HEK293 (cell line): ENCODE measurements around the gene CCL14.

ENCODE experiments used
- CTCF ChIA-PET: fragments of 350-600 bp; formaldehyde crosslinking; extraction: SDS; loops from one replicate; lab custom pipeline; 2021; ENCODE audit warnings: antibody characterized with exemption; lab: Yijun Ruan, JAX
- POLR2A ChIA-PET: fragments of 300-600 bp; formaldehyde crosslinking; extraction: SDS; loops from one replicate; lab custom pipeline; 2020; ENCODE audit warnings: antibody characterized with exemption, inconsistent platforms; lab: Yijun Ruan, JAX
- H3K27ac ChIP-seq: fragments of 200-500 bp; sonication (Bioruptor generic); 2 replicates; pipeline ENCODE4 v1.5.1; 2014; ENCODE audit warnings: low read depth, low read length, control low read depth, inconsistent platforms; ENCODE audit errors: extremely low read depth
- H3K36me3 ChIP-seq, 2 experiments: fragments of 200-500 bp in 1 of 2; sonication (Bioruptor generic) in 1 of 2; 1 replicate in 1 of 2; 2 replicates in 1 of 2; pipeline ENCODE4 v1.5.1; 2014 to 2017; ENCODE audit warnings: inconsistent platforms in 2 of 2, low read length in 2 of 2; ENCODE audit not compliant: control insufficient read depth in 2 of 2, insufficient read depth in 1 of 2
- H3K4me1 ChIP-seq: fragments of 200-500 bp; sonication (Bioruptor generic); 2 replicates; pipeline ENCODE4 v1.5.1; 2014; ENCODE audit warnings: mild to moderate bottlenecking, low read length, inconsistent platforms; ENCODE audit not compliant: control insufficient read depth, insufficient read depth
- H3K4me3 ChIP-seq: 2 replicates; pipeline ENCODE4 v1.5.1; 2011; ENCODE audit warnings: low read depth, mild to moderate bottlenecking, control low read depth, low read length, moderate library complexity
- H3K9me3 ChIP-seq: fragments of 200-500 bp; sonication (Bioruptor generic); 2 replicates; pipeline ENCODE4 v1.5.1; 2014; ENCODE audit warnings: low read depth, low read length, inconsistent platforms; ENCODE audit not compliant: control insufficient read depth, insufficient read depth
- HOXD13 ChIP-seq: sonication (generic); formaldehyde crosslinking; IDR thresholded peaks from 2 replicates; pipeline ENCODE4 v1.8.0; 2022; ENCODE audit warnings: missing genetic modification reagents, borderline replicate concordance
- MEIS1 ChIP-seq: sonication (generic); formaldehyde crosslinking; IDR thresholded peaks from 2 replicates; pipeline ENCODE4 v1.8.1; 2022; ENCODE audit warnings: missing genetic modification reagents, mild to moderate bottlenecking, borderline replicate concordance
- RBAK ChIP-seq: fragments of 450-650 bp; formaldehyde crosslinking; IDR thresholded peaks from 2 replicates; pipeline ENCODE4 v1.5.1; 2016; ENCODE audit warnings: missing biosample characterization, missing genetic modification characterization
- ZFP3 ChIP-seq: fragments of 450-650 bp; formaldehyde crosslinking; IDR thresholded peaks from 2 replicates; pipeline ENCODE4 v1.5.1; 2016; ENCODE audit warnings: low read depth, missing biosample characterization, missing genetic modification characterization
- ZNF132 ChIP-seq: fragments of 450-650 bp; formaldehyde crosslinking; IDR thresholded peaks from 2 replicates; pipeline ENCODE4 v1.5.1; 2017; ENCODE audit warnings: missing biosample characterization, missing genetic modification characterization, borderline replicate concordance
- ZNF416 ChIP-seq: fragments of 450-650 bp; formaldehyde crosslinking; IDR thresholded peaks from 2 replicates; pipeline ENCODE4 v1.5.1; 2016; ENCODE audit warnings: missing biosample characterization, missing genetic modification characterization
- ZNF621 ChIP-seq: fragments of 450-650 bp; formaldehyde crosslinking; IDR thresholded peaks from 2 replicates; pipeline ENCODE4 v1.5.1; 2017; ENCODE audit warnings: missing biosample characterization, missing genetic modification characterization
- ZNF623 ChIP-seq: fragments of 450-650 bp; formaldehyde crosslinking; IDR thresholded peaks from 2 replicates; pipeline ENCODE4 v1.5.1; 2016; ENCODE audit warnings: missing biosample characterization, missing genetic modification characterization
- ZNF664 ChIP-seq: fragments of 450-650 bp; formaldehyde crosslinking; IDR thresholded peaks from 2 replicates; pipeline ENCODE4 v1.5.1; 2016; ENCODE audit warnings: missing biosample characterization, missing genetic modification characterization
- ZNF792 ChIP-seq: fragments of 450-650 bp; formaldehyde crosslinking; IDR thresholded peaks from 2 replicates; pipeline ENCODE4 v1.5.1; 2016; ENCODE audit warnings: missing biosample characterization, missing genetic modification characterization
- ZSCAN23 ChIP-seq: fragments of 450-650 bp; formaldehyde crosslinking; IDR thresholded peaks from 2 replicates; pipeline ENCODE4 v1.5.1; 2016; ENCODE audit warnings: missing biosample characterization, missing genetic modification characterization
- TF ChIP-seq, protein P1 (sequence below): fragments of 450-650 bp; formaldehyde crosslinking; IDR thresholded peaks from 2 replicates; pipeline ENCODE4 v1.5.1; 2016; ENCODE audit warnings: missing biosample characterization, missing genetic modification characterization
- TF ChIP-seq, protein P2 (sequence below): fragments of 450-650 bp; IDR thresholded peaks from 2 replicates; pipeline ENCODE4 v1.5.1; 2018; ENCODE audit warnings: missing biosample characterization, mild to moderate bottlenecking, missing genetic modification characterization
- TF ChIP-seq, protein P3 (sequence below): fragments of 450-650 bp; formaldehyde crosslinking; optimal IDR thresholded peaks from 2 replicates; pipeline ENCODE3; 2016; ENCODE audit warnings: missing biosample characterization, mild to moderate bottlenecking, missing genetic modification characterization
- TF ChIP-seq, protein P4 (sequence below): fragments of 450-650 bp; formaldehyde crosslinking; IDR thresholded peaks from 2 replicates; pipeline ENCODE4 v1.5.1; 2017; ENCODE audit warnings: missing biosample characterization, missing genetic modification characterization
- TF ChIP-seq, protein P5 (sequence below): fragments of 450-650 bp; formaldehyde crosslinking; IDR thresholded peaks from 2 replicates; pipeline ENCODE4 v1.5.1; 2017; ENCODE audit warnings: missing biosample characterization, mild to moderate bottlenecking, missing genetic modification characterization, moderate library complexity
- TF ChIP-seq, protein P6 (sequence below): fragments of 450-650 bp; formaldehyde crosslinking; IDR thresholded peaks from 2 replicates; pipeline ENCODE4 v1.5.1; 2016; ENCODE audit warnings: missing biosample characterization, missing genetic modification characterization
- TF ChIP-seq, protein P7 (sequence below): fragments of 450-650 bp; formaldehyde crosslinking; IDR thresholded peaks from 2 replicates; pipeline ENCODE4 v1.5.1; 2016; ENCODE audit warnings: missing biosample characterization, missing genetic modification characterization, borderline replicate concordance

CCL14 gene

DNA sequence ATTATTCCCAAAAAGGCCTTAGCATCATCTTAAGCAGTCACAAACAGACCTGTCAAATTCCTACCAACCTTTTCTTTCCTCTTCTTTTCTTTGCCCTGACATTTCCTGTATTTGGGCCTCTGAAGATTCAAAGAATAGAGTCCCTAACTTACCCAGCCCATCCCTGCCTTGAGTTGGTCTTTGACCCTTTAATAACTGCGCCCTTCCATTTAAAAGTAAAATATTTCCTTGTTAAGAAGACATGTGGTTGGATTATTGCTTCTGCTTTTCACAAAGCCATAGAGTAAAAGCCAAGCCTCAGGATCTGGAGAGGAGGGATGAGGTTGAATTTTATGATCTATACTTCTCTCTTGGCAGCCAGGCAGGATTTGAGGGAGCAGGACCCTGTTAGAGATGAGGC, 44.4 kb upstream of the CCL14 start:
- no peak overlapping the region for H3K27ac ChIP-seq
- CTCF ChIA-PET: interaction anchor here (0.5 kb wide), 1 partner anchor 63 kb away, joined by 3 read pairs; no protein-coding TSS in a partner anchor
- POLR2A ChIA-PET: no interaction called here
- H3K4me3 ChIP-seq: no peak overlapping the region
- no peaks in the 10 kb centered on the region for H3K36me3 ChIP-seq
- no peak for TF ChIP-seq ZNF416
- TF ChIP-seq ZNF792 (tag by site-specific recombination): no peak
- no peak for TF ChIP-seq ZNF623 (tag by site-specific recombination)
- TF ChIP-seq ZFP3 (tag by site-specific recombination): no peak
- no peak for TF ChIP-seq RBAK (tag by site-specific recombination)
- TF ChIP-seq, protein P1, sequence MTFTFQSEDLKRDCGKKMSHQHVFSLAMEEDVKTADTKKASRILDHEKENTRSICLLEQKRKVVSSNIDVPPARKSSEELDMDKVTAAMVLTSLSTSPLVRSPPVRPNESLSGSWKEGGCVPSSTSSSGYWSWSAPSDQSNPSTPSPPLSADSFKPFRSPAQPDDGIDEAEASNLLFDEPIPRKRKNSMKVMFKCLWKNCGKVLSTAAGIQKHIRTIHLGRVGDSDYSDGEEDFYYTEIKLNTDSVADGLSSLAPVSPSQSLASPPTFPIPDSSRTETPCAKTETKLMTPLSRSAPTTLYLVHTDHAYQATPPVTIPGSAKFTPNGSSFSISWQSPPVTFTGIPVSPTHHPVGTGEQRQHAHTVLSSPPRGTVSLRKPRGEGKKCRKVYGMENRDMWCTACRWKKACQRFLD (tag by site-specific recombination): no peak
- TF ChIP-seq, protein P2, sequence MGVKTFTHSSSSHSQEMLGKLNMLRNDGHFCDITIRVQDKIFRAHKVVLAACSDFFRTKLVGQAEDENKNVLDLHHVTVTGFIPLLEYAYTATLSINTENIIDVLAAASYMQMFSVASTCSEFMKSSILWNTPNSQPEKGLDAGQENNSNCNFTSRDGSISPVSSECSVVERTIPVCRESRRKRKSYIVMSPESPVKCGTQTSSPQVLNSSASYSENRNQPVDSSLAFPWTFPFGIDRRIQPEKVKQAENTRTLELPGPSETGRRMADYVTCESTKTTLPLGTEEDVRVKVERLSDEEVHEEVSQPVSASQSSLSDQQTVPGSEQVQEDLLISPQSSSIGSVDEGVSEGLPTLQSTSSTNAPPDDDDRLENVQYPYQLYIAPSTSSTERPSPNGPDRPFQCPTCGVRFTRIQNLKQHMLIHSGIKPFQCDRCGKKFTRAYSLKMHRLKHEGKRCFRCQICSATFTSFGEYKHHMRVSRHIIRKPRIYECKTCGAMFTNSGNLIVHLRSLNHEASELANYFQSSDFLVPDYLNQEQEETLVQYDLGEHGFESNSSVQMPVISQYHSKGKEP: no peak
- H3K9me3 ChIP-seq: no peaks in the 10 kb centered on the region
- no peaks in the 10 kb centered on the region for H3K4me1 ChIP-seq

DNA sequence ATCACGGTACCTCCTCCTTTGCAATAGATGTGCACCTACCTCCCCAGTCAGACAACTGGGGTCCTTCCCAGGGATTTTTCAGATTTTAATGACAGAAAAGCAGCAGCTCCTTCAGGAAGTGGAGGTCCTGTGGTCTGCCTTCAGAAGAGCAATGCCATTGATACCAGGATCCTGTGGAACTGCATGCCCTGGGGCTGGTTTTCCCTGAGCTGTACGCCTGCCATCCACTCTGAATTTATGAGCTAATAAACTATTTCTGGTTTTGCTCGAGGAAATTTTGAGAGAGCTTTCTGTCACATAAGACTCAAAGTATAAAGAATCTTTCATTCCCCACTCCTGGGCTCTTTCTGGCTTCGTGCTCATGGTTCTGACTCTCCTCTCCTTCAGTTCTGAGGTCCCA, 41.2 kb upstream of the CCL14 start:
- Histone ChIP-seq H3K4me3 (no peak overlapping the region), H3K27ac (no peak overlapping the region), H3K9me3 (no peaks in the 10 kb centered on the region), H3K36me3 (no peaks in the 10 kb centered on the region), H3K4me1 (no peaks in the 10 kb centered on the region)
- POLR2A ChIA-PET: no interaction called here
- CTCF ChIA-PET: interaction anchor here (2.0 kb wide), 1 partner anchor 121 kb away, joined by 12 read pairs; no protein-coding TSS in a partner anchor
- TF ChIP-seq ZNF621 (tag by site-specific recombination): no peak
- TF ChIP-seq, protein P3, sequence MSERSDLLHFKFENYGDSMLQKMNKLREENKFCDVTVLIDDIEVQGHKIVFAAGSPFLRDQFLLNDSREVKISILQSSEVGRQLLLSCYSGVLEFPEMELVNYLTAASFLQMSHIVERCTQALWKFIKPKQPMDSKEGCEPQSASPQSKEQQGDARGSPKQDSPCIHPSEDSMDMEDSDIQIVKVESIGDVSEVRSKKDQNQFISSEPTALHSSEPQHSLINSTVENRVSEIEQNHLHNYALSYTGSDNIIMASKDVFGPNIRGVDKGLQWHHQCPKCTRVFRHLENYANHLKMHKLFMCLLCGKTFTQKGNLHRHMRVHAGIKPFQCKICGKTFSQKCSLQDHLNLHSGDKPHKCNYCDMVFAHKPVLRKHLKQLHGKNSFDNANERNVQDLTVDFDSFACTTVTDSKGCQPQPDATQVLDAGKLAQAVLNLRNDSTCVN (tag by site-specific recombination): no peak
- no peak for TF ChIP-seq ZNF132 (tag by site-specific recombination)
- TF ChIP-seq, protein P4, sequence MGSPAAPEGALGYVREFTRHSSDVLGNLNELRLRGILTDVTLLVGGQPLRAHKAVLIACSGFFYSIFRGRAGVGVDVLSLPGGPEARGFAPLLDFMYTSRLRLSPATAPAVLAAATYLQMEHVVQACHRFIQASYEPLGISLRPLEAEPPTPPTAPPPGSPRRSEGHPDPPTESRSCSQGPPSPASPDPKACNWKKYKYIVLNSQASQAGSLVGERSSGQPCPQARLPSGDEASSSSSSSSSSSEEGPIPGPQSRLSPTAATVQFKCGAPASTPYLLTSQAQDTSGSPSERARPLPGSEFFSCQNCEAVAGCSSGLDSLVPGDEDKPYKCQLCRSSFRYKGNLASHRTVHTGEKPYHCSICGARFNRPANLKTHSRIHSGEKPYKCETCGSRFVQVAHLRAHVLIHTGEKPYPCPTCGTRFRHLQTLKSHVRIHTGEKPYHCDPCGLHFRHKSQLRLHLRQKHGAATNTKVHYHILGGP (tag by site-specific recombination): no peak
- TF ChIP-seq, protein P5, sequence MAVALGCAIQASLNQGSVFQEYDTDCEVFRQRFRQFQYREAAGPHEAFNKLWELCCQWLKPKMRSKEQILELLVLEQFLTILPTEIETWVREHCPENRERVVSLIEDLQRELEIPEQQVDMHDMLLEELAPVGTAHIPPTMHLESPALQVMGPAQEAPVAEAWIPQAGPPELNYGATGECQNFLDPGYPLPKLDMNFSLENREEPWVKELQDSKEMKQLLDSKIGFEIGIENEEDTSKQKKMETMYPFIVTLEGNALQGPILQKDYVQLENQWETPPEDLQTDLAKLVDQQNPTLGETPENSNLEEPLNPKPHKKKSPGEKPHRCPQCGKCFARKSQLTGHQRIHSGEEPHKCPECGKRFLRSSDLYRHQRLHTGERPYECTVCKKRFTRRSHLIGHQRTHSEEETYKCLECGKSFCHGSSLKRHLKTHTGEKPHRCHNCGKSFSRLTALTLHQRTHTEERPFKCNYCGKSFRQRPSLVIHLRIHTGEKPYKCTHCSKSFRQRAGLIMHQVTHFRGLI (tag by site-specific recombination): no peak
- TF ChIP-seq MEIS1 (CRISPR knock-in tag): no peak
- TF ChIP-seq, protein P6, sequence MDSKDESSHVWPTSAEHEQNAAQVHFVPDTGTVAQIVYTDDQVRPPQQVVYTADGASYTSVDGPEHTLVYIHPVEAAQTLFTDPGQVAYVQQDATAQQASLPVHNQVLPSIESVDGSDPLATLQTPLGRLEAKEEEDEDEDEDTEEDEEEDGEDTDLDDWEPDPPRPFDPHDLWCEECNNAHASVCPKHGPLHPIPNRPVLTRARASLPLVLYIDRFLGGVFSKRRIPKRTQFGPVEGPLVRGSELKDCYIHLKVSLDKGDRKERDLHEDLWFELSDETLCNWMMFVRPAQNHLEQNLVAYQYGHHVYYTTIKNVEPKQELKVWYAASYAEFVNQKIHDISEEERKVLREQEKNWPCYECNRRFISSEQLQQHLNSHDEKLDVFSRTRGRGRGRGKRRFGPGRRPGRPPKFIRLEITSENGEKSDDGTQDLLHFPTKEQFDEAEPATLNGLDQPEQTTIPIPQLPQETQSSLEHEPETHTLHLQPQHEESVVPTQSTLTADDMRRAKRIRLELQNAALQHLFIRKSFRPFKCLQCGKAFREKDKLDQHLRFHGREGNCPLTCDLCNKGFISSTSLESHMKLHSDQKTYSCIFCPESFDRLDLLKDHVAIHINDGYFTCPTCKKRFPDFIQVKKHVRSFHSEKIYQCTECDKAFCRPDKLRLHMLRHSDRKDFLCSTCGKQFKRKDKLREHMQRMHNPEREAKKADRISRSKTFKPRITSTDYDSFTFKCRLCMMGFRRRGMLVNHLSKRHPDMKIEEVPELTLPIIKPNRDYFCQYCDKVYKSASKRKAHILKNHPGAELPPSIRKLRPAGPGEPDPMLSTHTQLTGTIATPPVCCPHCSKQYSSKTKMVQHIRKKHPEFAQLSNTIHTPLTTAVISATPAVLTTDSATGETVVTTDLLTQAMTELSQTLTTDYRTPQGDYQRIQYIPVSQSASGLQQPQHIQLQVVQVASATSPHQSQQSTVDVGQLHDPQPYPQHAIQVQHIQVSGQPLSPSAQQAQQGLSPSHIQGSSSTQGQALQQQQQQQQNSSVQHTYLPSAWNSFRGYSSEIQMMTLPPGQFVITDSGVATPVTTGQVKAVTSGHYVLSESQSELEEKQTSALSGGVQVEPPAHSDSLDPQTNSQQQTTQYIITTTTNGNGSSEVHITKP (tag by site-specific recombination): no peak
- TF ChIP-seq ZNF664 (tag by site-specific recombination): no peak
- no peak for TF ChIP-seq HOXD13
- TF ChIP-seq ZSCAN23 (tag by site-specific recombination): no peak
- TF ChIP-seq, protein P7, sequence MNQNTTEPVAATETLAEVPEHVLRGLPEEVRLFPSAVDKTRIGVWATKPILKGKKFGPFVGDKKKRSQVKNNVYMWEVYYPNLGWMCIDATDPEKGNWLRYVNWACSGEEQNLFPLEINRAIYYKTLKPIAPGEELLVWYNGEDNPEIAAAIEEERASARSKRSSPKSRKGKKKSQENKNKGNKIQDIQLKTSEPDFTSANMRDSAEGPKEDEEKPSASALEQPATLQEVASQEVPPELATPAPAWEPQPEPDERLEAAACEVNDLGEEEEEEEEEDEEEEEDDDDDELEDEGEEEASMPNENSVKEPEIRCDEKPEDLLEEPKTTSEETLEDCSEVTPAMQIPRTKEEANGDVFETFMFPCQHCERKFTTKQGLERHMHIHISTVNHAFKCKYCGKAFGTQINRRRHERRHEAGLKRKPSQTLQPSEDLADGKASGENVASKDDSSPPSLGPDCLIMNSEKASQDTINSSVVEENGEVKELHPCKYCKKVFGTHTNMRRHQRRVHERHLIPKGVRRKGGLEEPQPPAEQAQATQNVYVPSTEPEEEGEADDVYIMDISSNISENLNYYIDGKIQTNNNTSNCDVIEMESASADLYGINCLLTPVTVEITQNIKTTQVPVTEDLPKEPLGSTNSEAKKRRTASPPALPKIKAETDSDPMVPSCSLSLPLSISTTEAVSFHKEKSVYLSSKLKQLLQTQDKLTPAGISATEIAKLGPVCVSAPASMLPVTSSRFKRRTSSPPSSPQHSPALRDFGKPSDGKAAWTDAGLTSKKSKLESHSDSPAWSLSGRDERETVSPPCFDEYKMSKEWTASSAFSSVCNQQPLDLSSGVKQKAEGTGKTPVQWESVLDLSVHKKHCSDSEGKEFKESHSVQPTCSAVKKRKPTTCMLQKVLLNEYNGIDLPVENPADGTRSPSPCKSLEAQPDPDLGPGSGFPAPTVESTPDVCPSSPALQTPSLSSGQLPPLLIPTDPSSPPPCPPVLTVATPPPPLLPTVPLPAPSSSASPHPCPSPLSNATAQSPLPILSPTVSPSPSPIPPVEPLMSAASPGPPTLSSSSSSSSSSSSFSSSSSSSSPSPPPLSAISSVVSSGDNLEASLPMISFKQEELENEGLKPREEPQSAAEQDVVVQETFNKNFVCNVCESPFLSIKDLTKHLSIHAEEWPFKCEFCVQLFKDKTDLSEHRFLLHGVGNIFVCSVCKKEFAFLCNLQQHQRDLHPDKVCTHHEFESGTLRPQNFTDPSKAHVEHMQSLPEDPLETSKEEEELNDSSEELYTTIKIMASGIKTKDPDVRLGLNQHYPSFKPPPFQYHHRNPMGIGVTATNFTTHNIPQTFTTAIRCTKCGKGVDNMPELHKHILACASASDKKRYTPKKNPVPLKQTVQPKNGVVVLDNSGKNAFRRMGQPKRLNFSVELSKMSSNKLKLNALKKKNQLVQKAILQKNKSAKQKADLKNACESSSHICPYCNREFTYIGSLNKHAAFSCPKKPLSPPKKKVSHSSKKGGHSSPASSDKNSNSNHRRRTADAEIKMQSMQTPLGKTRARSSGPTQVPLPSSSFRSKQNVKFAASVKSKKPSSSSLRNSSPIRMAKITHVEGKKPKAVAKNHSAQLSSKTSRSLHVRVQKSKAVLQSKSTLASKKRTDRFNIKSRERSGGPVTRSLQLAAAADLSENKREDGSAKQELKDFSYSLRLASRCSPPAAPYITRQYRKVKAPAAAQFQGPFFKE: no peak
